Kidney epithelial cell (primary cell): Measurements from ENCODE around the gene MSANTD3. TPM values are rescaled to one million over a fixed set of nuclear protein-coding genes. Genes with fewer than 3 reads are reported as not detected.
"Not testable (repeated sequence)": the region's sequence is repeated elsewhere in the genome, so short reads cannot be mapped to it uniquely, and the experiment has no call there.

Source experiments
- DNase-seq: peaks from one replicate; pipeline ENCODE4 v3.0.0-alpha.2; 2010; ENCODE audit warnings: low read depth
- H3K27me3 ChIP-seq: 2 replicates; pipeline ENCODE4 v1.6.0; 2011; ENCODE audit warnings: low read length; ENCODE audit not compliant: control insufficient read depth, insufficient read depth
- H3K36me3 ChIP-seq: 2 replicates; pipeline ENCODE4 v1.5.1; 2011; ENCODE audit warnings: low read length; ENCODE audit not compliant: control insufficient read depth, insufficient read depth
- H3K4me3 ChIP-seq: 2 replicates; pipeline ENCODE4 v1.5.1; 2011; ENCODE audit warnings: low read depth, mild to moderate bottlenecking, control low read depth, low read length
- total RNA-seq: library from RNA; depleted of rRNA; stranded (reverse); fragments of >200 nt; gene quantifications from 2 replicates; pipeline ENCODE4 v1.2.3, GENCODE V29; 2015
- TF ChIP-seq, protein P1 (sequence below): IDR thresholded peaks from 2 replicates; pipeline ENCODE4 v1.5.1; 2011; ENCODE audit warnings: mild to moderate bottlenecking, moderate library complexity, low read length, control low read depth, inconsistent platforms; ENCODE audit not compliant: insufficient read depth, poor library complexity, severe bottlenecking

The MSANTD3 gene
- total RNA-seq, 1 donor from 2014 or later: 77.3 TPM

GRCh38 chr9:100432736-100433135 lies 5.8 kb downstream of the MSANTD3 start:
- TF ChIP-seq, protein P1, sequence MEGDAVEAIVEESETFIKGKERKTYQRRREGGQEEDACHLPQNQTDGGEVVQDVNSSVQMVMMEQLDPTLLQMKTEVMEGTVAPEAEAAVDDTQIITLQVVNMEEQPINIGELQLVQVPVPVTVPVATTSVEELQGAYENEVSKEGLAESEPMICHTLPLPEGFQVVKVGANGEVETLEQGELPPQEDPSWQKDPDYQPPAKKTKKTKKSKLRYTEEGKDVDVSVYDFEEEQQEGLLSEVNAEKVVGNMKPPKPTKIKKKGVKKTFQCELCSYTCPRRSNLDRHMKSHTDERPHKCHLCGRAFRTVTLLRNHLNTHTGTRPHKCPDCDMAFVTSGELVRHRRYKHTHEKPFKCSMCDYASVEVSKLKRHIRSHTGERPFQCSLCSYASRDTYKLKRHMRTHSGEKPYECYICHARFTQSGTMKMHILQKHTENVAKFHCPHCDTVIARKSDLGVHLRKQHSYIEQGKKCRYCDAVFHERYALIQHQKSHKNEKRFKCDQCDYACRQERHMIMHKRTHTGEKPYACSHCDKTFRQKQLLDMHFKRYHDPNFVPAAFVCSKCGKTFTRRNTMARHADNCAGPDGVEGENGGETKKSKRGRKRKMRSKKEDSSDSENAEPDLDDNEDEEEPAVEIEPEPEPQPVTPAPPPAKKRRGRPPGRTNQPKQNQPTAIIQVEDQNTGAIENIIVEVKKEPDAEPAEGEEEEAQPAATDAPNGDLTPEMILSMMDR: no peak
- H3K4me3 ChIP-seq: no peak overlapping the region
- no peaks in the 10 kb centered on the region for H3K27me3 ChIP-seq
- no peaks in the 10 kb centered on the region for H3K36me3 ChIP-seq
- no peak for DNase-seq

DNA sequence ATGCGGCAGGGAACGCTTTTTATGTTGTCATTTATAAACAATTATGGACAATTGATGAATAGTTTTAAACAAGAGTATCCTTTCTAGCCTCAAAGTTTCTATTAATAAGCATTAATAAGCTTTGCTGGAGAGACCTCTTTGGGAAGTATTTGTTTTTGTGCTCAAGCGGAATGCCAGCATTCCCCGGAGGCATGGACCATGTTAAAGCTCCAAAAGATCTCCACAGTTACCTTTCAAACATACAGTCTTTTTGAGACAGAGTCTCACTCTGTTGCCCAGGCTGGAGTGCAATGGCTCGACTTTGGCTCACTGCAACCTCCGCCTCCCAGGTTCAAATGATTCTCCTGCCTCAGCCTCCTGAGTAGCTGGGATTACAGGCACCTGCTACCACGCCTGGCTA lies 9.6 kb downstream of the MSANTD3 start:
- DNase-seq: no peak
- Histone ChIP-seq H3K4me3 (no peak overlapping the region), H3K27me3 (no peaks in the 10 kb centered on the region), H3K36me3 (no peaks in the 10 kb centered on the region)
- TF ChIP-seq, protein P1: no peak

GRCh38 chr9:100437860-100438805 lies 11.2 kb downstream of the MSANTD3 start:
- Histone ChIP-seq H3K27me3 (no peaks in the 10 kb centered on the region), H3K4me3 (no peak overlapping the region), H3K36me3 (no peaks in the 10 kb centered on the region)
- TF ChIP-seq, protein P1: peak; percentile 91
- DNase-seq: no peak

DNA sequence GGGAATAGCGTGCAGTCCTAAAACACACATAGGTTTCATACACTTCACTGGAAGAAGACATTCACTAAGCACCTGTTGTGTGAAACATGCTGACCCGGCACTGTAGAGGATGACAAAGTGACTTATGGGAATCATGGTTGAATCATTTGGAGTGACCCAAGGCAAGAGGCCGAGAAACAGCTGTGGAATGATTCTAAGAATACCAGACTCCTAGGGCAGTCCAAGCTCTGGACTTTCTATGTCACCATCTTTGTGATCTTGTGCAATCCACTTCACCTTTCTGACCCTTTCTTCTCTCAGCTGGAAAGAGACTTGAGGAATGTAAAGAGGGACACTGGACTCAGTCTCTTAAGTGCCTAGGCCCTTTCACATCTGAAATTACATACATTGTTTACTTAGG lies 13.1 kb downstream of the MSANTD3 start:
- no peak for DNase-seq
- Histone ChIP-seq H3K4me3 (no peak overlapping the region), H3K36me3 (no peaks in the 10 kb centered on the region), H3K27me3 (no peaks in the 10 kb centered on the region)
- TF ChIP-seq, protein P1: no peak

- DNase-seq, H3K4me3 ChIP-seq, H3K27me3 ChIP-seq, H3K36me3 ChIP-seq: not testable (repeated sequence)
Observed at GRCh38 chr9:100440487-100440886, 13.5 kb downstream of the MSANTD3 start.

DNA sequence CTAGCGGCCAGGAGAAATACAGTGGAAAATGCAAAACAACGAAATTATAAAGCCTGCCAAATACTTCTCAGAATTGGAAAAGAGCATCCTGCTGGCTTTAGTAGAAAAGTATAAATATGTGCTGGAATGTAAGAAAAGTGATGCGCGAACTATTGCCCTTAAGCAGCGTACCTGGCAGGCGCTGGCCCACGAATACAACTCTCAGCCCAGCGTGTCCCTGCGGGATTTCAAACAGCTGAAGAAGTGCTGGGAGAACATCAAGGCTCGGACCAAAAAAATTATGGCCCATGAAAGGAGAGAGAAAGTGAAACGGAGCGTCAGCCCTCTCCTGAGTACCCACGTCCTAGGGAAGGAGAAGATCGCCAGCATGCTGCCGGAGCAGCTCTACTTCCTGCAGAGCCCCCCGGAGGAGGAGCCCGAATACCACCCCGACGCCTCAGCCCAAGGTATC lies 15.0 kb downstream of the MSANTD3 start:
- no peaks in the 10 kb centered on the region for H3K36me3 ChIP-seq
- no peaks in the 10 kb centered on the region for H3K27me3 ChIP-seq
- TF ChIP-seq, protein P1: no peak
- no peak overlapping the region for H3K4me3 ChIP-seq
- no peak for DNase-seq
